BJ (cell line): Measurements from ENCODE around the gene PNKP. TPM values are rescaled to one million over a fixed set of nuclear protein-coding genes. Genes with fewer than 3 reads are reported as not detected.

ENCODE experiments used
- CTCF ChIA-PET: fragments of 350-600 bp; formaldehyde crosslinking; extraction: SDS; loops from one replicate; lab custom pipeline; 2021; ENCODE audit warnings: antibody characterized with exemption, inconsistent platforms; lab: Yijun Ruan, JAX
- POLR2A ChIA-PET: fragments of 300-600 bp; sonication (Branson Sonifier 250); formaldehyde crosslinking; extraction: SDS; loops from one replicate; lab custom pipeline; 2021; ENCODE audit warnings: antibody characterized with exemption; lab: Charles Lee
- DNase-seq: peaks from one replicate; pipeline ENCODE4 v3.0.0-alpha.2; 2011; ENCODE audit warnings: low read depth
- H3K27me3 ChIP-seq: 2 replicates; pipeline ENCODE4 v1.6.0; 2011; ENCODE audit warnings: low read length; ENCODE audit not compliant: control insufficient read depth, insufficient read depth
- H3K36me3 ChIP-seq: 2 replicates; pipeline ENCODE4 v1.5.1; 2011; ENCODE audit warnings: low read length; ENCODE audit not compliant: control insufficient read depth, insufficient read depth
- H3K4me3 ChIP-seq: 2 replicates; pipeline ENCODE4 v1.5.1; 2011; ENCODE audit warnings: low read depth, mild to moderate bottlenecking, control low read depth, low read length
- polyA plus RNA-seq: library from polyadenylated mRNA; depleted of rRNA; stranded (reverse); fragments of >200 nt; gene quantifications from 2 replicates; pipeline ENCODE4 v1.2.3, GENCODE V29; 2011
- TF ChIP-seq, protein P1 (sequence below): IDR thresholded peaks from 2 replicates; pipeline ENCODE4 v1.5.1; 2011; ENCODE audit warnings: low read depth, mild to moderate bottlenecking, control low read depth, inconsistent platforms, low read length, moderate library complexity; ENCODE audit not compliant: insufficient read depth

Gene PNKP
- polyA plus RNA-seq, 1 experiment, result 28.9 TPM

DNA sequence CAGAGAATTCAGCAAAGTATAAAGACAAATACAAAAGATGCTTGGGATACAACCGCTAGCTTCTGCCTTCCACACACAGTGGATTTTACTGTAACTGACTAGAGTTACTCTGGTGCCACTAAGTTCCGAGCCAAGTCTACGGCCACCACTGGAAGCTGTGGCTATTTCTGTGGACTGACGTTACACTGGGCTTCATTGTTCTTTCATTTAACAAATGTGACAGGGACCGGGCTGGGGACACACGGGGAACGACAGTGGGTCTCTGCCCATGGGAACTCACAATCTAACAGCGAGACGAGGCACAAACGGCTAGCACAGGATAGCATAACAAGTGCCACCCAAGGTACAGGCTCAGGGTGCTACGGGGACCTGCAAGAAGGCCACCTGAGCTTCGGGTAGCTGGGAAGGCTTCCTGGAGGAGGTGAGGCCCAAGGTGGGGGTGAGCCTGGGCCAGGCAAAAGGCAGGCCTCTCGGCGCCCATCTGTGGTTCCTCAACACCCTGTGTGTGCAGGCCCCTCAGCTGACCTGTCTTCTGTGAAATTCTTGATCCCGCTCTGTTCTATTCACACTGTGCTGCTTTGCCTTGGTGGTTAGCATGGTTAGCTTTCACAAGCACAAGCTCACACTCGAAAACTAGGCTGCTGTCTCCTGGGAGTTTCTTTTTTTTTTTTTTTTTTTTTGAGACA, 39.6 kb upstream of the PNKP start:
- H3K27me3 ChIP-seq, result no peaks in the 10 kb centered on the region
- POLR2A ChIA-PET, result no interaction called here
- no peak overlapping the region for H3K4me3 ChIP-seq
- CTCF ChIA-PET, result interaction anchor here (0.8 to 1.0 kb wide), 2 partner anchors 10 to 17 kb away, joined by 3 to 4 read pairs; partner anchors contain the start of gene IL4I1
- TF ChIP-seq, protein P1, sequence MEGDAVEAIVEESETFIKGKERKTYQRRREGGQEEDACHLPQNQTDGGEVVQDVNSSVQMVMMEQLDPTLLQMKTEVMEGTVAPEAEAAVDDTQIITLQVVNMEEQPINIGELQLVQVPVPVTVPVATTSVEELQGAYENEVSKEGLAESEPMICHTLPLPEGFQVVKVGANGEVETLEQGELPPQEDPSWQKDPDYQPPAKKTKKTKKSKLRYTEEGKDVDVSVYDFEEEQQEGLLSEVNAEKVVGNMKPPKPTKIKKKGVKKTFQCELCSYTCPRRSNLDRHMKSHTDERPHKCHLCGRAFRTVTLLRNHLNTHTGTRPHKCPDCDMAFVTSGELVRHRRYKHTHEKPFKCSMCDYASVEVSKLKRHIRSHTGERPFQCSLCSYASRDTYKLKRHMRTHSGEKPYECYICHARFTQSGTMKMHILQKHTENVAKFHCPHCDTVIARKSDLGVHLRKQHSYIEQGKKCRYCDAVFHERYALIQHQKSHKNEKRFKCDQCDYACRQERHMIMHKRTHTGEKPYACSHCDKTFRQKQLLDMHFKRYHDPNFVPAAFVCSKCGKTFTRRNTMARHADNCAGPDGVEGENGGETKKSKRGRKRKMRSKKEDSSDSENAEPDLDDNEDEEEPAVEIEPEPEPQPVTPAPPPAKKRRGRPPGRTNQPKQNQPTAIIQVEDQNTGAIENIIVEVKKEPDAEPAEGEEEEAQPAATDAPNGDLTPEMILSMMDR, result no peak
- H3K36me3 ChIP-seq, result peaks cover 20% of the 10 kb centered on the region
- no peak for DNase-seq

GRCh38 chr19:49904136-49904535, 36.8 kb upstream of the PNKP start:
- DNase-seq, result no peak
- ChIA-PET CTCF (no interaction called here), POLR2A (no interaction called here)
- Histone ChIP-seq H3K4me3 (no peak overlapping the region), H3K36me3 (peaks cover 14% of the 10 kb centered on the region), H3K27me3 (no peaks in the 10 kb centered on the region)
- TF ChIP-seq, protein P1, result no peak

DNA sequence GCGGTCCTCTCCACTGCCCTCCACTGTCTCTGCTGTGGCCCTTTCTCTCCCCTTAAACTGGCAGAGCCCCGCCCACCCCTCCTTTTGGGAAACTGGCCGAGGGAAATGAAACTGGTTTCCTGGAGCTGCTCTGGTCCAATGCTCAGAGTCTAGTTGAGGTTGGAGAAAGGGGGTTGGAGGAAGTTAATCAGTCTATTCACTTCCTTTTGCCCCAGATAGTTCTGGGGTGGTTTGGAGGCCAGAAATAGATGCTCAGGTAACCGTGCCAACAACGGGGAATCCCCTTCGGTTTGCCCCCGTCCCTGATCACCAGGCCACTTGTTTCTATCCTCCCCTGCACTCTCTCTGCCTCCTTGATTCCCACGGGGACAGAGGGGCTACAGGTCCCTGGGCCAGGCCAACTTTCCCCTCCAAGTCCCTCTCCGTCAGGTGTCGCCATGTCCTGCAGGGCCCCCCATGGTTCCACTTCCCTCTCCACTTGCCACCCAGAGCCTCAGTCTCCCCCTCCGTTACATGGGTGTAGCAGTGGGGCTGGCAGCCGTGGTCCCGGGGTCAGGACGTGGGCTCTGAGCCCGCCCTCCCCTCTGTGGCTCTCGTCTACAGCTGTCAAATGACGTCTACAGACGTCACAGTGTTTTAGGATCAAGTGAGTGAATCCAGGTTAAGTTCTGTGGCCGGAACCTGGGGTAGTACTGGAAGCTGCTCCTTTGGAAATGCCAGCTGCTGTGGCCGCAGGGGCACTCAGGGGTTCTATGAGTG, 29.7 kb upstream of the PNKP start, which contains the start of gene IL4I1:
Gene IL4I1 (minus strand): TSS at position 25 of the 759 bp plus-strand sequence. CDS start 727 bp downstream, outside the sequence.
- no peak for DNase-seq
- ChIA-PET POLR2A (no interaction called here), CTCF (interaction anchor here (0.6 to 1.2 kb wide), 3 partner anchors 10 to 404 kb away, joined by 3 read pairs; no protein-coding TSS in a partner anchor)
- TF ChIP-seq, protein P1, result no peak
- Histone ChIP-seq H3K27me3 (no peaks in the 10 kb centered on the region), H3K36me3 (no peaks in the 10 kb centered on the region), H3K4me3 (no peak within 1 kb of the TSS)

- TF ChIP-seq, protein P1, result no peak
- no peak for DNase-seq
- no peaks in the 10 kb centered on the region for H3K36me3 ChIP-seq
- ChIA-PET POLR2A (no interaction called here), CTCF (interaction anchor here (1.2 kb wide), 1 partner anchor 16 kb away, joined by 3 read pairs; no protein-coding TSS in a partner anchor)
- H3K4me3 ChIP-seq, result no peak overlapping the region
- H3K27me3 ChIP-seq, result no peaks in the 10 kb centered on the region; the same call in 1 of the 2 replicates
Measured at GRCh38 chr19:49895566-49896297, 28.4 kb upstream of the PNKP start.
